GM12875 (cell line): Measurements from ENCODE around the gene TASL.

ENCODE experiments used
- H3K4me3 ChIP-seq: one replicate; pipeline ENCODE4 v1.5.1; 2011; ENCODE audit warnings: low read depth, low read length, control low read depth
- CTCF ChIP-seq: IDR thresholded peaks from 2 replicates; pipeline ENCODE4 v1.5.1; 2011; ENCODE audit warnings: low read depth, mild to moderate bottlenecking, control low read depth, inconsistent platforms, low read length, moderate library complexity, borderline replicate concordance; ENCODE audit not compliant: insufficient read depth

TASL gene

GRCh38 chrX:30593440-30594200 lies 16.1 kb upstream of the TASL start:
- H3K4me3 ChIP-seq = no peak overlapping the region
- peak; percentile 15; the same call in 1 of the 2 replicates for TF ChIP-seq CTCF

GRCh38 chrX:30592831-30593230 lies 15.3 kb upstream of the TASL start:
- TF ChIP-seq CTCF = no peak
- no peak overlapping the region for H3K4me3 ChIP-seq

- TF ChIP-seq CTCF = no peak
- H3K4me3 ChIP-seq = no peak overlapping the region
Observed at GRCh38 chrX:30590368-30590767, 12.8 kb upstream of the TASL start.

GRCh38 chrX:30589146-30589888 lies 11.8 kb upstream of the TASL start:
- no peak for TF ChIP-seq CTCF
- H3K4me3 ChIP-seq = no peak overlapping the region

GRCh38 chrX:30586516-30586915 lies 8.9 kb upstream of the TASL start:
- TF ChIP-seq CTCF = no peak
- no peak overlapping the region for H3K4me3 ChIP-seq

- no peak for TF ChIP-seq CTCF
Observed at GRCh38 chrX:30582664-30583063, 5.1 kb upstream of the TASL start.

GRCh38 chrX:30580641-30581040 lies 3.1 kb upstream of the TASL start:
- no peak overlapping the region for H3K4me3 ChIP-seq
- TF ChIP-seq CTCF = no peak

More at GRCh38 chrX:30582664-30583063, 5.1 kb upstream of the TASL start:
- no peak overlapping the region for H3K4me3 ChIP-seq
